Spinal cord (tissue), 10 donors: Measurements from ENCODE around the gene KRT36. TPM values are rescaled to one million over a fixed set of nuclear protein-coding genes. Genes with fewer than 3 reads are reported as not detected.

Experiments used
- DNase-seq, 6 donors: peaks; one replicate each; pipeline versions ENCODE4 v3.0.0 to v3.0.0-alpha.2; 2013 to 2015; ENCODE audit warnings: low spot score in 6 of 6, low read depth in 4 of 6
- H3K27ac ChIP-seq: one replicate; pipeline ENCODE4 v1.5.1; 2013; ENCODE audit warnings: low read depth, low read length, control low read depth
- H3K27me3 ChIP-seq: one replicate; pipeline ENCODE4 v1.6.1; 2013; ENCODE audit warnings: low read length; ENCODE audit not compliant: control insufficient read depth, insufficient read depth
- H3K36me3 ChIP-seq: one replicate; pipeline ENCODE4 v1.6.1; 2013; ENCODE audit warnings: low read length; ENCODE audit not compliant: control insufficient read depth, insufficient read depth
- H3K4me1 ChIP-seq: one replicate; pipeline ENCODE4 v1.6.1; 2013; ENCODE audit warnings: low read length; ENCODE audit not compliant: control insufficient read depth, insufficient read depth
- H3K4me3 ChIP-seq: one replicate; pipeline ENCODE4 v1.5.1; 2013; ENCODE audit warnings: low read depth, low read length, control low read depth
- H3K9me3 ChIP-seq: one replicate; pipeline ENCODE4 v1.6.1; 2013; ENCODE audit warnings: low read length; ENCODE audit not compliant: control insufficient read depth, insufficient read depth
- WGBS: methylation state at CpG from one replicate; pipeline ENCODE4 v1.1.5; 2013; ENCODE audit warnings: missing lambda C conversion rate; ENCODE audit not compliant: insufficient coverage; 5-methylcytosine and 5-hydroxymethylcytosine counted together
- polyA plus RNA-seq, 2 donors: library from polyadenylated mRNA; unstranded; fragments of 120-200 nt; gene quantifications; one replicate each; pipeline ENCODE4 v1.2.1, GENCODE V29; 2013; ENCODE audit not compliant: insufficient read length in 2 of 2
- total RNA-seq, 2 donors: library from RNA; depleted of rRNA in 1 of 2; stranded (reverse); fragments of 120-200 nt in 1 of 2; fragments of >200 nt in 1 of 2; gene quantifications; one replicate each; pipeline versions ENCODE4 v1.2.3 to v1.2.4, GENCODE V29; 2013 to 2014
- donor health status: healthy.

The KRT36 gene
- total and polyA plus RNA-seq, 4 donors: not detected

GRCh38 chr17:41504246-41504977, 14.7 kb upstream of the KRT36 start:
- Histone ChIP-seq H3K27ac (no peak overlapping the region), H3K4me3 (no peak overlapping the region), H3K36me3 (no peaks in the 10 kb centered on the region), H3K4me1 (peaks cover 6% of the 10 kb centered on the region), H3K9me3 (no peaks in the 10 kb centered on the region), H3K27me3 (no peaks in the 10 kb centered on the region)
- peak in 1 of 6 donors; percentile 65 for DNase-seq
- WGBS: 52% methylated on average over 4 of the region's 8 CpGs

GRCh38 chr17:41503202-41503601, 13.5 kb upstream of the KRT36 start:
- 100% methylated on average over 2 of the region's 9 CpGs for WGBS
- H3K4me1 ChIP-seq: peaks cover 6% of the 10 kb centered on the region

GRCh38 chr17:41500131-41500911, 10.6 kb upstream of the KRT36 start:
- no peak for DNase-seq
- WGBS: 67% methylated on average over 14 of the region's 15 CpGs
- Histone ChIP-seq H3K27ac (no peak overlapping the region), H3K4me1 (peaks cover 12% of the 10 kb centered on the region), H3K4me3 (no peak overlapping the region), H3K27me3 (no peaks in the 10 kb centered on the region), H3K9me3 (no peaks in the 10 kb centered on the region), H3K36me3 (no peaks in the 10 kb centered on the region)

More at GRCh38 chr17:41503202-41503601, 13.5 kb upstream of the KRT36 start:
- Histone ChIP-seq H3K36me3 (no peaks in the 10 kb centered on the region), H3K27ac (no peak overlapping the region), H3K4me3 (no peak overlapping the region), H3K27me3 (no peaks in the 10 kb centered on the region), H3K9me3 (no peaks in the 10 kb centered on the region)
- no peak for DNase-seq

- Histone ChIP-seq H3K36me3 (no peaks in the 10 kb centered on the region), H3K27ac (no peak overlapping the region), H3K4me3 (no peak overlapping the region), H3K27me3 (no peaks in the 10 kb centered on the region), H3K9me3 (no peaks in the 10 kb centered on the region), H3K4me1 (peaks cover 12% of the 10 kb centered on the region)
- WGBS: 89% methylated on average over 5 of the region's 5 CpGs
- DNase-seq: no peak
Observed at GRCh38 chr17:41499714-41500113, 10.0 kb upstream of the KRT36 start.

GRCh38 chr17:41498276-41498675, 8.6 kb upstream of the KRT36 start:
- H3K9me3 ChIP-seq: no peaks in the 10 kb centered on the region
- no peak overlapping the region for H3K4me3 ChIP-seq
- peaks cover 7% of the 10 kb centered on the region for H3K4me1 ChIP-seq
- 81% methylated on average over 6 of the region's 6 CpGs for WGBS
- H3K27me3 ChIP-seq: no peaks in the 10 kb centered on the region
- DNase-seq: no peak
- no peak overlapping the region for H3K27ac ChIP-seq
- no peaks in the 10 kb centered on the region for H3K36me3 ChIP-seq

GRCh38 chr17:41496803-41497484, 7.2 kb upstream of the KRT36 start:
- WGBS: 83% methylated on average over 10 of the region's 12 CpGs
- H3K36me3 ChIP-seq: no peaks in the 10 kb centered on the region
- no peak overlapping the region for H3K4me3 ChIP-seq
- no peak overlapping the region for H3K27ac ChIP-seq
- DNase-seq: peak in 1 of 6 donors; percentile 30
- H3K4me1 ChIP-seq: peaks cover 14% of the 10 kb centered on the region
- H3K27me3 ChIP-seq: no peaks in the 10 kb centered on the region
- H3K9me3 ChIP-seq: no peaks in the 10 kb centered on the region

GRCh38 chr17:41494524-41494923, 4.8 kb upstream of the KRT36 start:
- WGBS: 82% methylated on average over 2 of the region's 2 CpGs

GRCh38 chr17:41492771-41493170, 3.1 kb upstream of the KRT36 start:
- peak overlapping the region; percentile 71 for H3K27ac ChIP-seq
- H3K36me3 ChIP-seq: no peaks in the 10 kb centered on the region
- 36% methylated on average over 3 of the region's 4 CpGs for WGBS
- no peaks in the 10 kb centered on the region for H3K9me3 ChIP-seq
- peak in 2 of 6 donors; percentile 32 to 78 for DNase-seq
- no peak overlapping the region for H3K4me3 ChIP-seq
- H3K27me3 ChIP-seq: no peaks in the 10 kb centered on the region
- peaks cover 14% of the 10 kb centered on the region for H3K4me1 ChIP-seq

More at GRCh38 chr17:41494524-41494923, 4.8 kb upstream of the KRT36 start:
- no peaks in the 10 kb centered on the region for H3K9me3 ChIP-seq
- H3K27me3 ChIP-seq: no peaks in the 10 kb centered on the region
- H3K4me1 ChIP-seq: peaks cover 14% of the 10 kb centered on the region
- no peak overlapping the region for H3K4me3 ChIP-seq
- no peak overlapping the region for H3K27ac ChIP-seq
- no peak for DNase-seq
- H3K36me3 ChIP-seq: no peaks in the 10 kb centered on the region

- Histone ChIP-seq H3K4me3 (no peak overlapping the region), H3K4me1 (peaks cover 14% of the 10 kb centered on the region), H3K36me3 (no peaks in the 10 kb centered on the region), H3K27ac (peak overlapping the region; percentile 71), H3K27me3 (no peaks in the 10 kb centered on the region), H3K9me3 (no peaks in the 10 kb centered on the region)
- WGBS: 60% methylated on average over 5 of the region's 6 CpGs
- peak in 1 of 6 donors; percentile 19 for DNase-seq
Observed at GRCh38 chr17:41492351-41492750, 2.6 kb upstream of the KRT36 start.
